Raji (cell line): ENCODE results near the gene AATK.

ENCODE experiments used
- POLR2A ChIP-seq: IDR thresholded peaks from 2 replicates; pipeline ENCODE4 v1.6.1; 2011; ENCODE audit warnings: low read depth, low read length, control low read depth; ENCODE audit not compliant: insufficient read depth

AATK gene

DNA sequence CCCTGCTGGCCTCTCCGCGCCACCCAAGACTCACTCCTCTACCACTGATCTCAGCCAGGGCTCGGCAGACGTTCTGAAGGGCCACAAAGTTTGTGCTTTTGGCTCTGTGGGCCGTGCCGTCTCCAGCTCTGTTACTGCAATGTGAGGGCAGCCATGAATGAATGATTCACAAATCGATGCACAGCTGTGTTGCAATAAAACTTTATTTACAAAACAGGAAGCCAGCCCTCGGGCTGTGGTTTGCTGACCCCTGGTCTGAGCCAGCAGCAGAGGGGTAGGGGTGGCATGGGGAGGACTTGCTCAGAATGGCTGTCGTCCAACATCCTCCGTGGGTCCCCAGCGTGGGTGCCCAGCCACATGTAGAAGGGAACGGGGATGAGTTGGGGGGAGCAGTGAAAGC, 63.7 kb downstream of the AATK start:
- no peak for TF ChIP-seq POLR2A

DNA sequence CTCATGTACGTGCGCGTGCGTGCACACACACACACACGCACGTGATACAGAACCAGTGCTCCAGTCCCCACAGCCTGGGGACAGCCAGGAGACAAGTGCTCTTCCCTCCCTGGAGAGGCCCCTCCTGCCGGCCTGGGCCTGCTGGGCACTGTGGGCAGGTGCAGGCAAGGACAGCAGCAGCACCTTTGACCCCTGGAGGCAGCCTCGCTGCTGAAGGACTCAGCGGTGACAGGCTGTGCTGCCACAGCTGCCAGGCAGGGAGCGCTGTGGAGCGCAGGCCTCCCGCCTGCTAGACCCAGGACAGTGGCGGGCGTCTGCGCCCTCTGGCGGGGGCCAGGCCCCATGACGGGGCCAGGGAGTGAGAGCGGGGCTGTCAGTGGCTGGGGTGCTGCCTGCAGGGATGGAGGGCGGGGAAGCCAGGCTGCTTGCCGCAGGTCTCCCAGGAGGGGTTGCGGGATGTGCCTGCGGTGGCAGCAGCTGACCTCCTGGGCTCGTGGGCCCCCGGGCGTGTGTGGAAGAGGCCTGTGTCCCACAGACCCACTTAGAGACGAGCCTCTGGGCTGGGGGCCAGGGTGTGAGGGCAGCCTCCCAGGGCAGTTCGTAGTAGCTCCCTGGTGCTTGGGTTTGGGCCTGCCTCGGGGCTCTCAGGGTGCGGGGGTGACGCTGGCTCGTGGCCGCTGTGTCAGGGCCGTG, 64.3 kb downstream of the AATK start:
- TF ChIP-seq POLR2A = no peak

DNA sequence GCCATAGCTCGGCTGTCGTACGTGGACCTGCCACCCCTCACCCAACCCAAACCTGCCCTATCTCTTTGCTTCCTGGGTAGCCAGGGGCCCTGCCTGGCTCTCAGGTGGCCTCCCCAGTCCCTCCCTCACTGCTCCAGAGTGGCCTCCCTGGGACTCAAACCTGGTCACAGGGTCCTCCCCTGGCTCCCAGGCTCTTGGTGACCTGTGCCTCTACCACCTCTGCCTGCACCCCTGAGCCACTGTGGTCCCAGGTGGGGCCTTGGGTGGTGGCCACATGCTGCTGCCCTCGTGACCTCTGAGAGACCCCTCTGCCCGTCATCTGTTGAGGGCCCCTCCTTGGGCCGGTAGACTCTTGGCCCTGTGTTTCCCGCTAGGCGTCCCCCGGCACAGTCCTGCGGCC, 65.4 kb downstream of the AATK start:
- no peak for TF ChIP-seq POLR2A

DNA sequence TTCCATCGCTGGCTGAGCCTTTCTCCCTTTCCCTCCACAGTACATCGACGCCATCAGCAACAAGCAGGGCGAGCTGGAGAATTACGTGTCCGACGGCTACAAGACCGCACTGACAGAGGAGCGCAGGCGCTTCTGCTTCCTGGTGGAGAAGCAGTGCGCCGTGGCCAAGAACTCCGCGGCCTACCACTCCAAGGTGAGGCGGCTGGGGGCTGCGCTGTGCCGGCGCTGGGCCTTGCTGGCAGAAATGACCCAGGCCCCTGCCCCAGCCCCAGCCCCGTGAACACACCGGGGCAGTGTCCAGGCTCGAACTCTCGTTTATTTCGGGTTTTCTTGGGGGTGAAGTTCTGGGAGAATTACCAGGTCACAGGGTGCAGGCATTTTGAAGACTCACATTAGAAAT, 66.1 kb downstream of the AATK start:
- no peak for TF ChIP-seq POLR2A

DNA sequence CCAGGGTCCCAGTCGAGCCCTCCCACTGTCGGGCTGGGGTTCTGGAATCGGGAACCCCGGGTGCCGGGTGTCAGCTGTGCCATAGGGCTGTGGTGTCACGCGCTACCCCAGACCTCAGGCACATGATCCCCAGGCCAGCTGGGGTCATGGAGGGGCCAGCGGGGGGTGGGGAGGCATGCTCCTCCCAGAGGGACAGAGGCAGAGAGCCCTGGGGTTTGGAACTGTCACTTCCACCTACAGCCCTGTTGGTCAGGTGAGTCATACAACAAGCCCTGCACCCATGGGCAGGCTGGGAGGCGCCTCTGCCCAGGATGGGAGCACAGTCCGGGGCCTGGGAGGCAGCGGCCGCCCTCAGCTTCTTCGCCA, 68.1 kb downstream of the AATK start:
- no peak for TF ChIP-seq POLR2A

DNA sequence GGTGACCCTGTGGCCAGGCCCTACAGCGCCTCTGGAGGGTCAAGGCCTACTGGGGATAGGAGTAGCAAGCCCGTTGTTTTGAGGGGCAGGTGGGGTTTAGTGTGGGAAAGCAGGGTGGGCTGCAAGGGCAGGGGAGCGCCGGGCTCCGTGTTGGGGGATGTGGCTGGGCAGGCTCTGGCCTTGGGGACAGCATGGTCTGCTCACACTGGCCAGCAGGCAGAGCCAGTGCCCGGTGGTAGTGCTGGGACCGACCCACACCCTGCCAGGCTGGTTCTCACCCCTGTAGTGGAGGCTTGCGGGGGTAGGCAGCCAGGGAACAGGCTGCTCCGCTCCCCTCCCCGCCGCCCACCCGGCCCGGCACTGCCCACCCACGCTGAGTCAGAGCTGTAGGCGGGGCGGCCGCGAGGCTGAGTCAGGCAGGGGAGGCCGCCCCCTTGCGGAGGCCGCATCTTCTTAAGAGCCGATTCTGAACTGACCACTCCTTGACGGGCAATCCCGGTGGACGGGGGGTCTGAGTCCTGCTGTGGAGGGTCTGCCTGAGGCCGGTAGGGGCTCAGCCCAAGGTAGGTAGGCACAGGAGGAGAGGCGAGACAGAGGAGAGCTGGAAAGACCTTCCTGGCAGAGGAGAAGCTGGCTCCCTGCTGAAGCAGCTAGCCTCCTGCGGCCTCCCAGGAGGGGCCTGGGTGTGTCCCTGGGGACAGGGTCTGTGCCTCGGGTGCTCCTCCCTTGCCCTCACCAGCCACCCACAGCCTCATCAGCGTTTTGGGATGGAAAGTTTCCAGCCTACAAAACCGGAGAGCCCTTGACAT, 68.7 kb downstream of the AATK start:
- TF ChIP-seq POLR2A = no peak

DNA sequence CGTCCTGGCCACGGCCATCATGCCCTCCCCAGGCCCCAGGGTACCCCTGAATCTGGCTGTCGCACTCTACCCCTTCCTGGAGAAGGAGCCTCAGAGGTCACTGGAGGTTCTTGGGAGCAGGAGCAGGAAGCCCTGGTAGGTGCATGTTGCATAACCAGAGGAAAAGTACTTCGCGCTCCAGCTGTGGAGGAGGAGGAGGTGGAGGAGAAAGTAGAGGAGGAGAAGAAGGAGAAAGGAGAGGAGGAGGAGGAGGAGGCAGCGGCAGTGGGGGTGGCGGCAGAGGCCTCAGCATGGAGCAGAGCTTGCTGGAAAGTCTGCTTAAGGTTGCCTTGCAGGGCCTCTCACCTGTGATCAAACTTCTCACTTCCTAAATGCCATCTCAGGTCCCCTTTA, 69.3 kb downstream of the AATK start:
- no peak for TF ChIP-seq POLR2A

DNA sequence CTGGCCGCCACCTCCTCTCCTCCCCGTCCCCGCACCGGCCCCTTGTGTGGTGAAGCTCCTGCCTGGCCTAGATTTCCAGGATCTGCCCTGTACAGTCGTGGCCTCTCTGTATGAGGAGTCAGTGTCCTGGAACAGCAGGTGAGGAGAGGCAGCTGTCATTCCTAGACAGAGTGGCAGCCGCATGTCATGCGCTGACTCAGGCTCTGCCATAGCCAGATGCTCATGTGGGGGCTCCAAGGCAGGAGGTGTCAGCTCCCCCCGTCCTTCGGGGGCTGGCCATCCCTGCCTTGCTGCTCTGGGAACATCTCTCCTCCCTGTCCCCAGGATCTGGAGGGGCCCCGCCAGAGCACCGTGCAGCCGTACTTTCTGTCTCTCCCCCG, 70.6 kb downstream of the AATK start:
- no peak for TF ChIP-seq POLR2A

DNA sequence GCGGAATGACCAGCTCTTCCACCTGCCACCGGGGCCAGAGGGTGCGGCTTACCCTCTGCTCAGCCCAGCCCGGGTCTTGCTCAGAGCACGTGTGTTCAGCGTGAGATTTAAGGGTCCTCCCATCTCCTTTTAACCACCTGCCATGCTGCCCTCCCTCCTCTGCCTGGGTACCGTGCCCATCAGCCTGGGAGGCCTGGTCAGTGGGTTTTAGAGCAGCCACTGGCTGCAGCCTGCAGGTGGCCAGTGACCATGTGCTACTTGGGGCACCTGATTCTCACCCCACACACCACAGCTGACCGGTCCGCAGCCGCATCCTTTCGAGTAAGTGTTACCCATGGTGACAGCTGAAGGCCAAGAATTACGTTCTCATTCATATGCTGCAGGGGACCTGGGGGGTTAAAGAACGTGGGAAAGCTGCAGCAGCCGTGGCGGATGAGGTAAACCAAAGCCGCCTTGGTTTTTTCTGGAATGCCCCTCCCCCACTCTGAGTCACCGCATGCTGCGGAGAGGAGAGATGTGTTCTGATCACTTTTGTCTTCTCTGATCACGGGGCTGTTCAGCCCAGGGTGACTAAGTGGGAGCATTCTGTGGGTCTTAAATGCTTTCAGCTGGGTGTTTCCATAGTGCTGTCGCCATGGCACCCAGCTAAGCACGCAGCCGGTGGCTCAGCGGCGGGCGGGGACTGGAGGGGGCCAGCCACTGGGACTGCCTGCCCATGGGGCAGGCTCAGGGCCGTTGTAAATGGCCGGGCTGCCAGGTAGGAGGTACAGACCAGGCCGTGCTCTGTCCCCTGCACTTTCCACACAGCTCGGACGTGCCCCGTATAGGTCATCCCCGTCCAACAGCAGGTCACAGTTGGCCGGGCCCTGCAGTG, 71.3 kb downstream of the AATK start:
- no peak for TF ChIP-seq POLR2A

DNA sequence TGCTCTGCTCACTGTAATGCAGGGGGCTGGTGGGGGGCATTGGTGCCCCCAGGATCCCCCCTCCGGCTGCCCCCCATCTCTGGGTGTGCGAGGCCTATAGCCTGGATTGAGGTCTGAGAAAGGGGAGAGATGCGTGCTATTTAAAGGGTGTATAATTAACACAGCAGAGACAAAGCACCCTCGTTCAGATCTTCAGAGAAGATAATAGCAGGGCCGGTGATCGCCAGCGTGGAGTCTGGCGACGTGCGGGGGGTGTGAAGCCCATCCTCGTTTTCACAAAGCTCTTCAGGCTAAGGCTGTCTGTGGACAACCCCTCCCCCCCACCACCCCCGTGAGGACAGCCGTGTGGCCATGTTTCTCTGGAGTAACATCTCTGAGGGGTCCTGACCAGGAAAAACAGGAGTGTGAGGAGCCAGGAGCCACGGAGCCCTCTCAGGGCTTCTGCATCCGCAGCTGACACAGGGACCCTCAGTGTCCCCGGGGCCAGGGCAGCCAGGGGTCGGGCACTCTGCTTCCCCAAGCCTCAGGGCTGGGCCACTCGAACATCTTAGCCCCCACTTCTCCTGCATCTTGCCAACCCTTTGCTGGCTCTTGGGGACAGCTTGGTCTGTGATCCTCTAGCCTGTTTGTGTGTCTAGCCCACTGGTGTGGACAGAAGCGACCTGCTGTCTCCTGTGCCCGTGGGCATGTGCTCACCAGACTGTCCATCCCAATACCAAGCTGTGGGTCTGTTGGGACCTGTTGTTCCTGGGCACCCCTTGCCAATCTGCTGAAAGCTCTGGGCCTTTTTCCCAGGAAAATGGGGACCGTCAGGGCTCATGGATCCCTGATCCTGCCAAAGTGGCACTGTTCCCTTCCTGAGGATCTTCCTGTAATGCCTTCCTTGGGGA, 72.2 kb downstream of the AATK start:
- no peak for TF ChIP-seq POLR2A

DNA sequence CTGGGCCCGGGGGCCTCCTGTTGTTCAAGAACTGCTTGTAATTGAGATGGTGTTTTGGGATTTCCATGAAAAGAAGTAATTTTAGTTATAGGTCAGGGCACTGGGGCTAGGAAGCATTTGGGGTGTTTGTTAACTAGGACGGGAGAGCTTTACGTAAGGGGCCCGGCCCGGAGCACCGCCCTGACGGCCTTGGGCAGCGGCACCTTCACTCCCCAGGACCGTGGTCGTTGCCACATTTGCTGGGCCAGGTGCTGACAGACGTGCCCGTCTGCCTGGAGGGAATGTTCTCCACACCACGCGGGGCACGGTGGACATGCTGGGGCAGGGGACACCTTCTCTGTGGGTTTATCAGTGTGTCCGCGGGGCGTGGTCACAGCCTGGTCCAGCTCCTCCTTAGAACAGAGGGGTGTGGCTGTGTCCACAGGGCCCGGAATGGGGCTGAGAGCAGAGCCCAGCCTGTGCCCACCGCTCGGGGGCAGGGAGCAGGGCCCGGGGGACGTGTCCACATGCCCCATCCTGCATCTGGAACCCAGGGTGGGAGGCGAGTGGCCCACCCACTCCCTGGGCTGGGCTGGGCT, 73.4 kb downstream of the AATK start:
- no peak for TF ChIP-seq POLR2A

DNA sequence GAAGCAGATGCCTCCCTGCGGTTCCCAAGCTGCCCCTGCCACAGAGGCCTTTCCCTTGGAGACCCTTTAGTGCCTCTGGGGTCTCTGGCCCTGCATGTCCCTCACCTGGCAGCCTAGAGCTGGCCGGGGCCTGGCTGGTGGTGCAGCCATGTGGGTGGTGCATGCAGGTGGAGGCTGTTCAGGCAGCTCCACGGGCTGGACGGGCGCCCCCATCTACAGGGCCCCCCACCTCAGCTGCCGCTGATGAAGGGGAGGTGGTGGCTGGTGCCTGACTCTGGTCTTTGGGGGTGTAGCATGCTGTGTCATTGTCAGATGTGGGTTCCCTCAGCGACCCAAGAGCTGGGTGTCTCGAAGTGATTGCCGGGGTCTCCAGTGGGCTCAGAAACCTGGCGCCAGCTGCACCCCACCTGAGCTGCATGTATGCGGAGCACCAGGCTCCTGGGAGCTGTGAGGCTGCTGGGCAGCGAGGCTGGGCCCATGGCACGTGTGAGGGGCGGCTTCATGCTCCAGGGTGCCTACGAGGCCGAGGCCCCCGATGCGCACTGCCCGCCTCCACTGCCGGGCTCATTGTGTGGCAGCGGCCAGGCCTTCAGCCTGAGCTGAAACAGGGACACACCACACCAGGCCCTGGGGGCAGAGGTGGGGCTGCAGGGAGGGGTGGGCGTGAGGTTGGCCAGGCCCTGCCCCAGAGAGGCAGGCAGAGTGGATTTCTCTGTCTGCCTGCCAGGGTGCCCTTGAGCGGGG, 74.1 kb downstream of the AATK start:
- TF ChIP-seq POLR2A = no peak

DNA sequence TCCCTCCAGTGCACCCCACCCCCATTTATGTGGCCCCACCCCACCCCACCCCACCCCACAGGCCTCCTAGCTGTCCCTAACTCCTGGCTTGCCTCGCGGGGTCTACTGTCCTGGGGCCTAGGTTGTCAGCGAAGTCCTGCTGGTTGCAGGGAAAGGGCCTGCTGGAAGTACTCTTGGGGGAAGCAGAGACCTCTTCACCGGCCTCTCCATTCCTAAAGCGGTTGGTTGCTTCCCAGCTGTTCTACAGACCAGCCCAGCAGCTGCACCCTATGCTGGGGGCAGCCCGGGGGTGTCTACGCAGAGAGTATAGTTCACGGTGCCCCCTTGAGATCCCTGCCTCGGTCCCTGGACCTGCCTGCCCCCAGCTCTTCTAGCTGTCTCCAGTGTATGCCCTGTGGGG, 74.9 kb downstream of the AATK start:
- no peak for TF ChIP-seq POLR2A

DNA sequence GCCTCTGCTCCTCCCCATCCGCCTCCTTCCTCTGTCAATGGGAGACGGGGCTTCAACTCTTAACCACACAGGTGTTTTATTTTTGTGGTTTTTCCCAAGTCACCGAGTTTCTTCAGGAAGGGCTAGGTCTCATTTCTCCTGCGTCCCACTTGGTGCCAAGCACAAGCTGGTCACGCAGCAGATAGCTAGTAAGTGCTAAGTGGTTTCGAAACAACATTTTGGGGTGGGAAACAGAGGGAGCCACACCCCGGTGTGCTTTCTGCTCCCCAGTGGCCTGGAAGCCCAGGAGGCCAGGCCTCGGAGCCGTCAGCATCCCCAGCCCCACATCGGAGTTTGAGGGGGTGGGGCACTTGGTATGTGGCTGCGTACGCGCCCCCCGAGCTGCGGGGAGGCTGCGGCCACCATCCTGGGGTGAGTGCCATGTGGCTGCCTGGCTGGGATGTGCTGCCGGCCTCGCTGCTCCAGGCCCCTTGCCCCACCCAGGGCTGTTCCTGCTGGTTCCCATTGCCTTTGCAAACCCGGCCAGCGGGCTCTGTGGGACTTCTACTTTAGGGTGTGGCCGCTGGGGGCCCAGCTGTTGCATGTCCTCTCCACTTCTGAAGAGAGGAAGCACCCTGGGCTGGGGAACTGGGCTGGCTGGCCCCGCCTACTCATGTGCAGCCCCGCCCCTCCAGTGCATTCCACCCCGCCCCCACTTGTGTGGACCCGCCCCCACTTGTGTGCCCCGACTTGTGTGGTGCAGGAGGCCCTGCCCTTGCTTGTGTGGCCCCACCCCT, 75.5 kb downstream of the AATK start:
- no peak for TF ChIP-seq POLR2A
